Hematopoietic multipotent progenitor cell treated with erythropoietin and hydrocortisone succinate and interleukin-3 and kit ligand, for 15 days (in vitro differentiated cells): ENCODE results near the gene TBCEL.

Source experiments
- DNase-seq: peaks from one replicate; pipeline ENCODE4 v3.0.0-alpha.2; 2015; ENCODE audit warnings: low spot score

Gene TBCEL

DNA sequence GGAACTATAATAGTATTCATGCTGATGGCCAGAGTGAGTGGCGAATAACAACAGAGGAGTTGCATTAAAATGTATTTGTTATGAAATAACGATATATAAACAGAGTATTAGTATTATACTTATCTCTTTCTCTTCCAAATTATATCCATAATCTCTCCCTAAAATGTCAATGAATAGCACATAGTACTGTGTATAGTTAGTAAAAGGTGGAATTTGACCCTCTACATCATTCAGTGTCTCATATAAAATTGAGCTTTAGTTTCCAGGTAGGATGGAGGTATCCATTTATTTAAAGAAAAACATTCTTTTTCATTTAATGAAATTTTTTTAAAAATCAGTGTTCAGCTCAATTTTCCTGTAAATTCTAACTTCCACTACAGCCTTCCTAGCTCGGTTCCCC is 42.7 kb downstream of the TBCEL start:
- DNase-seq, result no peak

DNA sequence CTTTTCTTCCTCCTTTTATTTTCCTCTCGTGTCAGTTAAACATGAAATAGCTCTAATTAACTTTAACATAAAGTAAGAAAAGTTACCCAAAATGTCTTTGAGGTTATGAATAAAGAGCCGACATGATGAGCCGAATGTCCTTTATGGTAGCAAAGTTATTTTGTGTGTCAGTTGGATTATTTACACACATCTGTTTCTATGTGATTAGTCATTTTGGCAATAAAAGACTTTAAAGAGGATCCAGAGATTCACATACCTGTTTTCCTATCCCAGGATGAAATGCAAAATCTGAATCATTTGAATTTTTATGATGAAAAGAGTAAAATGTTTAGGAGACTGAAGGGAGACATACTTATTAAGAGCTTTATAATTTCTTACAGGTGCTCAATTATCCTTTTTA is 43.1 kb downstream of the TBCEL start:
- DNase-seq, result no peak

DNA sequence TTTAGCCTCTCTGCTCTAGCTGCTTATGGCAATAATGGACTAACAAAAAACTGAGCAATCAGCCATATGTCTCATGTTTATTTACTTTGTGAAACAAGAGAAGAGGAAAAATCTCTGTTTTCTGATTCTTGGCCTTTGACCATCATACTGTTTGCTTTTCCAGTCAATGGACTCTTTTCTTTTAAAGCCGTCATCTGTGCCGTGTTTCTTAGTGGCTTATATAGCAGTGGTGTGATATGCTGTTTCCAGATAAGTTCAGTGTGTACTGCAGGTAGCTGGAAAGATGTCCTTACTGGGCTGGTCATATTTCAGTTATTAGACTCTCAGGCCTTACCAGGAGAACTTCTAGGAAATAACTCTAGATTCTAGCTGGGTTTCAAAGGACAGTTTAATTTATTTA is 43.6 kb downstream of the TBCEL start:
- DNase-seq, result no peak

DNA sequence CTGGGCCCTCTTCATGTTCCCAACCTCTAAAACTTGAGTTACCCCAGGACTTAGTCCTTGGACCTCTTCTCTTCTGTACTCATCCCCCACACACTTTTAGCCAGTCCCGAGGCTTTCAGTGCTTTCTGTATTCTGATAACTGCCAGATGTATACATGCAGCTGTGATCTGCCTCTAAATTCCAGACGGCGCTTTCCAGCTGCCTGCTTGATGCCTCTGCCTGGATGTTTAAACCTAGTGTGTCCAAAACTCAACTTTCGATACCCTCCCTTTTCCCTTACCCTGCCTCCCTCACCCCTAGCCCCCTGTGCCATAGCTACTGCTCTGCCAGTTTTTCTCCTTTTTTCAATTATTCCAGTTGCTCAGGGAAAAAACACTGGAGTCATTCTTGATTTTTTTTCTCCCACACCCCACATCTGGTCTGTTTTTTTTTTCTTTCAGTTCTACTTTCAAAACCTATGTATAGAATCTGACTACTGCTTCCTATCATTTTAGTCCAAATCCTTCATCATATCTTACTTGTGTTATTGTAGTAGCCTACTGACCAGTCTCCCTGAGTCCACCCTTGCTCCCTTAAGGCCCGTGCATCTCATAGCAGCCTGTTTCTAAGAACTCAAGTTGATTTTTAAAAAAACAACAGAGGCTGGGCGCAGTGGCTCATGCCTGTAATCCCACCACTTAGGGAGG is 44.2 kb downstream of the TBCEL start:
- no peak for DNase-seq

DNA sequence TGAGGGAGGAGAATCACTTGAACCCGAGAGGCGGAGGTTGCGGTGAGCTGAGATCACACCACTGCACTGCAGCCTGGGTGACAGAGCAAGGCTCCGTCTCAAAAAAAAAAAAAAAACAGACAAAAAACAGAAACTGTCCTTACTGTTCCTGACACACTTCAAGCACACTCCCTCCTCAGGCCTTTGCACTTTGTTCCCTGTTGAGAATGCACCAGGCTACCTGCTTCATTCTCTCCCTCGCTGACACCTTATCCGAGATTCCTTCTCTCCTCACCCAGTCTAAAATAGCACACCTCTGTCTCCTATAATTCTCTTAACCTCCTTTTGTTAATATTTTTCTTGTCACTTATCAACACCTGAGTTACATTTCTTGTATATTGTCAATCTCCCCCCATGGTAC is 44.9 kb downstream of the TBCEL start:
- DNase-seq, result no peak

DNA sequence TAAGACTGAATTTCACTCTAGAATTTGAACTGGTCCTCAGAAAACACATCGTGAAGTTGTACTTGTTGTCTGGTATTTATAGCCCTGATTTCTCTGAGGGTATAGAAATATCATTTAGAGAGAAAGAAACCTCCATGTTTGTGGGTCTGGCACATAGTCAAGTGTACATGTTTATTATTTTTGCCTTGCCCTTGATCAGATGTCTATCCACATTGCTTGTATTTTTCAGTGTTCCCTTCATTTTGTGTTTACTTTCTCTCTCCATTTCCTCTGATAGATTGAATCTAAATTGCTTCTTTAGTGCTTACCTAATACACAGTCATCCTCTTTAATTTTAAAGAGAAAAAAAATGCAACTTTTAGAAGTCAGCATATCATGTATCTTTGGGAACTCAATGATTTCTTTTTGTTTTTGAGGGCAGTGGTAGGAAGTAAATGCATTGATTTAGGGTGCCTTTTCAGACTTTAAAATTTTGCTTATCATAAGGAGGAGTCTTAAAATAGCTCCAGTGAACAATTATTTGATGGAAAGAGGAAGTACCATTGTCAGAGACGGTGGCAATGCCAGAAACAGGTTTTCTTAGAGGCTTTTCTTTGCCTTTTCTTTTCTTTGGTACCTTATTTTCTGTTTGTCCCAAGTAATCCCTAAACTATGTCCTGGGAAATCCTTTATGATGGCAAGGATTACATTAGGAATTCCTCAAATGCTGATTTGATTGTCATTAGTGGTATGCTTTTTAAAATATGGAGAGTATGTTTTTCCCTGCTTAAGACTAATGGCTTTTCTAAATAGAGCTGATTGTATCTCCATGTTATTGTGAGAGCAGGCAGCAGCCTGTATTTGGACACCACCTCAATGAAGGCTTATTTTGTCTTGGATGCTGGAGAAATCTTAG is 47.3 kb downstream of the TBCEL start:
- DNase-seq, result no peak

DNA sequence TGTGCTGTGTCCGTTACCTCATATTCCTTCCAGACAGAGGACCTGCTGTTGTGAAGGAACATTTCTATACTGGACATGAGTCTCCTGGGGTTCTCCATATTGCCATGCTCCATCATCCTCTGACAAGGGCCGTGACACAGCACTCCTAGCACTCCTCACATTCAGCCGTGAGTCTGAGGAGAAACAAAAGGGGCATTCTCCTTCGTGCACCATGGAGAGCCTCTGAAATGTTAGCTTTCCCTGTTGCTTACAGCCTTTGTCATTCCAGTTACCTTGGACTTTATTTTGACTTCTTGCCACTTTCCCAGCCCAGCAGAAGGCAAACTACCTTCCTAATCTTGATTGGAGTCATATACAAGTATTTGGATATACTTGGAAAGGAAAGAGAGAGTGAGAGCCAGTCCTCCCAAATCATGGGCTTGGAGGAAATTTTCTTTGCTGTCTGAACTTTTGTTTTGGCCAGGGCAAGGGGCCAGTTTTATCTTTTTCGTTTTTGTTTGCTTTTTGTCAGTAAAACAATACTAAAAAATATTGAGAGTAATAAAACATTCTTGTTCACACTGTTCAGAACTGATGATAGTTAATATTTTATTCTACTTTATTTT is 48.0 kb downstream of the TBCEL start:
- DNase-seq, result no peak

DNA sequence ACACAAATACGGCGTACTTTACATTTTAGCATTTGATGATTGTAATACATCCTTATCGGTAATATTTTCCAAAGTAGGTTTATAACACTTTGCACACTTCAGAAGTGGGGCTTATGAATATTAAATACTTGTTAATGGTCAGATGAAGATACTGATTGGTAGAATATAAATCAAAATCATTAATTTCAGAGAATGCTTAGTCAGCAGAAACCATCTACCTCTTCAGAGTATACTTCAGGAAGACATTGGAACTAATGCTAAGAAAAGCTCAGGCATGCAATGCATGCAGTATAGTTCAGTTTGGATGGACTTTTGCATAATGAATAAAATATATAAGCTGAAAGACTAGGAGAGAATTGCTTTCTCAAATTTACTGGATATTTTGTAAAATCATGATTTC is 57.4 kb downstream of the TBCEL start:
- no peak for DNase-seq

DNA sequence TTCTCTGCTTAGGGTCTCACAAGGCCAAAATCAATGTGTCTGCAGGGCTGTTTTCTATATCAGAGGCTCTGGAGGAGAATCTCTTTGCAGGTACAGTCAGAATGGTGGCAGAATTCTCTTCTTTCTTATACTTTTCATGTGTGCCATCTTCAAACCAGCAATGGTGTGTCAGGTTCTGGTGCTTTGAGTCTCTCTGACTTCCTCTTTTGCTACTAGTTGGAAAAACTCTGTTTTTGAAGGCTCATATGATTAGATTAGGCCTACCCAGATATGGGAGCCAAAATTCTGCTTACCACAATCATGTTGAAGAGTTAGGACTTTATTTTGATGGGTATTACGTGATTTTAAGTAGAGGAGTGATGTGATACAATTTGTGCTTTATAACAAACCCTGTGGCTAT is 58.3 kb downstream of the TBCEL start:
- no peak for DNase-seq

DNA sequence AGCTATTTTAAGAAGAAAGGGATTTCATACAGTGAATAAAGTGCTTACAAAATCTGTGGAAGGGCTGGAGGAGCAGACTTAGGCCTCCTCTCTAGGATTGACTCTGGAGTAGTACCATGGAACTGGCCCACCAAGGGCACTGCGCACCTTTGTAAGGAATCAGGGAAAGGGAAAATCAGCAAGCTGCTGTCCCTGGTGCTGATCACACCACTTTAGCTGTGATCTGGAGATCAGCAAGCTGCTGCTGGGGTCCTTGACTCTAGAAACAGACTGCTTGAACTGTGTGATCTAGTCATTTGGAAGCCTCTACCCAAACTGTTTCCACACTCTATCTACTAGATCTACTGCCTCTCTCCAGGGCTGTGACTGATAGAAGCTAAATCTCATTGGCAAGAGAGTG is 58.8 kb downstream of the TBCEL start:
- no peak for DNase-seq

DNA sequence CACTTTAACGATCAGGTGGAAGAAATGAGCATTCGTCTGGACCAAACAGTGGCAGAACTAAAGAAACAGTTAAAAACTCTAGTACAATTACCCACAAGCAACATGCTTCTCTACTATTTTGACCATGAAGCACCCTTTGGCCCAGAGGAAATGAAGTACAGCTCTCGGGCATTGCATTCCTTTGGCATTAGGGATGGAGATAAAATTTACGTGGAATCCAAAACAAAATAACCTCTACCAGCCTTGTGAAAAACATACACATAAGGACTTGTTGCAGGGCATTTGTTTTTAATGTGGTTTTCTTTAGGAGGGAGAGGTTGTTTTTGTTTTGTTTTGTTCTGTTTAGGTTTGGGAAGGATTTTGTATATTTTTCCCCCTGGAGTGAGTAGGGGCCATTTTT is 63.0 kb downstream of the TBCEL start:
- DNase-seq, result no peak

DNA sequence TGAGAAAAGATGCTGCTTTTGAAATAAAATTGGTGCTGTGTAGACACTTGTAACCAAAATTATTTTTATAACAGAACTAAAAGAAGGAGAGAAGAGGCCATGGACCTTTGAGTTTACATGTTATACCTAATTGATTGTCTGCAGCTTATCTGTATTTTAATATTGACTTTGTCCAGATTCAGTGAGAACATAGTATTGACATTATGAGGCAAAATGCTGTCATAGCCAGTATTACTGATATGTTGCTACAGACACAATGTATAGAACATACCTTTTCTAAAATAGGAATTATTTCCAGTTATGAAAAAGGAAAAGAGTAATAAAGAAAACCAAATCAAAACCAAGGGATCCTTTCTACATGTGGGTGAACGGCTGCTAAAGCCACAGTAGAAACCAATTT is 65.7 kb downstream of the TBCEL start:
- DNase-seq, result no peak

DNA sequence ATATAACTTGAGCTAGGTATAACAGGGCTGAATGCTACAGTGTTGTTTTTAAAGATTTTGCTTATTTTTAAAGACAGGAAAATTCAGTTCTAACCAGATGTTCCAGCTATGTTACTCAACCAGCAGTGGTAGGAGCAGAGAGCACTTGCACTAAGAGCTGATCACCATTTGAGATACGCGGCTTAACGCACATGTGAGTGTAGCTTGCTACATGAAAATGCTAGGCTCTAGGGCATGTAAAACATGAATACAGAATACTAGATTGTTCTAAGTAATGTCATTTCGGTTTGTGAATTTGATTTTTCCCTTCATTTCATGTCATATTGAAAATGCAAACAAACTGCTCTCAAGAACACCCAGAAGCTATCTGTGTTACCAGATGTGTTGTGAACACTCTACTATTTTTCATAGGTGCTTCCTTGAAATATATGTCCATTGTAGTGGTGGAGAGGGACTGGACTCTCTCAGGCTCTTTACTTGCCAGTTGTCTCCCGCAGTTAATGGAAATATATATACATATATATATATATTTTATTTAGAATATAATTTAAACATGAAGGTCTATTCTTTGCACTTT is 66.3 kb downstream of the TBCEL start:
- no peak for DNase-seq

DNA sequence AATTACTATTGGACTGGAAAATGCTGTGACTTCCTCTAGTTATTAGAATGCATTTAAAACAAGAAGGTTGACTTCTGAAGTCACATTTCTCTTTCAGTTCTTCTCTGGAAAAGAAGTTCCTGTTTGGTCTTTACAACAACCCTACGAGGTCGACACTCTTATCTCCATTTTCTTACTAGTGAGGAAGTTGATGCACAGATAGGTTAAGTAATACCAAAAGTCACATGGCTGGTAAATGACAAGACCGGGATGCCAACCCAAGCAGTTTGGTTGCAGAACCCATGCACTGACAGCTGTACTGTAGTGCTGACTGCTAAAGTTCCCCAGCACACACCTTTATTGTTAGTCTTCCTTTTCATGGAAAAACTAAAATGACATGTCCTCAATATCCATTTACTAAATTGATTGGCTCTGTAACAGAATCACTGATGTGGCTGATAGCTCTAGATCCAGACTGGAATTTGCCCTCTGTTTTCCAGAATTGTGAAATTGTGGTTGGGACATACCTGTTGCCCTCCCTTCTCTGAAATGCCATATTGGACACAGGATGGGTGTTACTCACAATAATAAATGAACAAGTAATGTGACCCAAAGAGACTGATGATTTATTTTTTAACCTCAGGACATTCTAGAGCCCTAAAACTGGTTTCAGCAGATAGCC is 67.7 kb downstream of the TBCEL start:
- DNase-seq, result no peak

DNA sequence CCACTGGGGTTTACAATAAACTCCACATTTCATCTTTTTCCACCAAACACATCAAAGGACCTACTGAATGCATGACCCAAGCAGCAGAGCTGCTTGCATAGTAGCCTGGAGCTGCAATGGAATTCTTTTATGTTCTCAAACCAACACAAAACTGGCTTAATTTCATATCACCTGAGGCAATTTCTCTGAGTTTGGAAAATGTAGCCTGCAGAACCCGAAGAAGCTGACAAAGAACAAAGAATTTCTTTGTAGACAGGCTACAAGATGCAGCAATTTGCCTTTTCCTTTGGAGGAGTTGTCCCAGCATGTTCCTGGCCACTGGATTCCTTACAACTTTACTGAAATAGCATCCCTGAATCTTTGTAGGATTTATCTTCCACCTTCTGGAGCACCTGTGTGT is 71.7 kb downstream of the TBCEL start:
- DNase-seq, result no peak

DNA sequence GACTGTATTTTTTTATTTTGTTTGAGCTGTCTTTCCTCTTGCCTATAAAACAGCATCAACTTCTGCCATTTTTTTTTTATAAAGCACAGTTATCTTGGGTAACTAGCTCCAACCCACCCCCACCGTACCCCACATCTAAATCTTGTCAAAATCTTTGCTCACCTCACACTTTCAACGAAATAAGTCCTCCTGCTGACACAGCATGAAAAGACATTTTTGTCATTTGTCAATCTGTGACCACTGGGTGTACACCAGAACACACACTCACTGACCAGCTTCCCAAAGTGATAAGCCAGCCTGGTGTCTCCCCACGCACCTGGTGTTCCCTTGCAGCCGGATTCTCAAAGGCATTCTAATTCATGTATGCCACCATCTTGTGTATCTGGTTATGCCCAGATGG is 75.5 kb downstream of the TBCEL start:
- no peak for DNase-seq

DNA sequence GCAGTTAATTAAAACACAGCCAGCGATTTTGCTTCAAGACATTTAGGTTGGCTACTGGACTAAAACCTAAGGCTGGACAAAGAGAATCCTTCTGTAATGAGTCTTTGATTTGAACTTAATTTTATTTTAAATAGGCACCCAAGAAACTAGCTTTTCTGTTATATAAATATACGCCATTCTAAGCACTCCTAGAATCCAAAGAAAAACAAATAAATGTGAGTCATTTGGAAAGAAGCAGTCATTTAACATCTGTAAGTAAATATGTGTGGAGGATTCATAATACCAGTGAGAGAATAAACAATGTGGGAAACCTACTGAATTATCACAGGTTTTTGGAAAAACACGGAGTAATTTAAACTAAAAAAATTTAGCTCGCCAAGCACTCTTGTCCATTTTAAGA is 76.0 kb downstream of the TBCEL start:
- DNase-seq, result no peak

DNA sequence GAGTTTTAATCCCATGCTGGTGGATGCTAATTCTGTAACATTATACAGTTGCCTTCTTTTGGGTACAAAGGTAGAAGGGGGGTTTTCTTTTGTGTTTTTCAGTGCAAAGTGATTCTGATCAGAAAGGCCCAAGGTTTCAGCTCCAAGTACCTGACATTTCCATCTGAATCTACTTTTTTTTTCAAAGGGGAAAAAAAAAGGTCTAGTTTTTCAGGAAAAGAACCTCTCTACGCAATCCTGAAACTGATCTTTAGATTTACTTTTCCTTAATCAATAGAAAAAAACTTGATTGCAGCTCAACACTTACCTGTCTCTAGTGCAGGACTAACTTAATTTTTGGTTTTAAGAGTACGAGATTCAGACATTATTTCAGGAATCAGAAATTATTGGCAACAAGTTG is 77.0 kb downstream of the TBCEL start, which contains the start of gene TECTA:
Gene TECTA, plus strand, starts transcription at position 301 of the 400 bp plus-strand sequence. CDS start 1,423 bp downstream, outside the sequence.
- DNase-seq, result no peak

DNA sequence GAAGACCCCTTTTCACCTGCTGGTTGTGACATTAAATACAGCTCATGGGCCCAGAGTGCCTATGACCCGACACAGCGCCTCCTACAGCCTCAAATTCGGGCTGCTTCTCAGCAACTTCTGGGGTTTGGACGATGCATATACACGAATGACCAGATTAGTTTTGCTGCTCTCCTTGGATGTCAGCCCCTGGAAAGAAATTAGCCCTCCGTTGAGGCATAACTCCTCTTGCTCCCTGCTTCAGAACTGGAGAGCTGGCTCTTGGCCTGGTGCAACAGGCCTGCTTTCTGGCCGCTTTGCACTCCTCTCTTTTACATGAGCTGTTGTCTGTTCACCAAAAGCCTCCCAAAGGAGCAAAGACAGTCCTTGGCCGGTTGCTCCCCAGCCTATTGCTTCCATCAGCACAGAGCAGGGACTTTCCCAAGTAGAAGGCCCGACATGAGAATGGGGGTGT is 80.4 kb downstream of the TBCEL start:
- DNase-seq, result no peak

DNA sequence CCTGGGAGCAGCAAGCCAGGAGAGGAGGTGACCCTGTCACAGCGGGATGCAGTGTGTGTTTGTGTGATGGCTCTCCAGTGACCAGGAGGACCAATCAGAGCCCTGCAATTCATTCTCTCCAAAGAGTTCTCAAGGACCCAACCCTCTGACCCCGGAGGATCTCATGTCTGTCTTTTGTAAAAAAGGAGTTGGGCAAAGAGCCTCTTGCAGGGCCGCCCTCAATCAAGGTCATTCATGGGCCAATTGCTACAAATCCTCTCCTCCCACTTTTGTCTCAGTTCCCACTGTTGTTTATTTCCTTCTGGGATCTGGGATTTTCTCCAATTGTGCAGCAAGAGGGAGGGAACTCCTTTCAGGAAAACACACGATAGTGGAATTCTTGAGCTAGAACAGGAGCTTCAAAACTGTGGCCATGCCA is 81.2 kb downstream of the TBCEL start:
- no peak for DNase-seq

DNA sequence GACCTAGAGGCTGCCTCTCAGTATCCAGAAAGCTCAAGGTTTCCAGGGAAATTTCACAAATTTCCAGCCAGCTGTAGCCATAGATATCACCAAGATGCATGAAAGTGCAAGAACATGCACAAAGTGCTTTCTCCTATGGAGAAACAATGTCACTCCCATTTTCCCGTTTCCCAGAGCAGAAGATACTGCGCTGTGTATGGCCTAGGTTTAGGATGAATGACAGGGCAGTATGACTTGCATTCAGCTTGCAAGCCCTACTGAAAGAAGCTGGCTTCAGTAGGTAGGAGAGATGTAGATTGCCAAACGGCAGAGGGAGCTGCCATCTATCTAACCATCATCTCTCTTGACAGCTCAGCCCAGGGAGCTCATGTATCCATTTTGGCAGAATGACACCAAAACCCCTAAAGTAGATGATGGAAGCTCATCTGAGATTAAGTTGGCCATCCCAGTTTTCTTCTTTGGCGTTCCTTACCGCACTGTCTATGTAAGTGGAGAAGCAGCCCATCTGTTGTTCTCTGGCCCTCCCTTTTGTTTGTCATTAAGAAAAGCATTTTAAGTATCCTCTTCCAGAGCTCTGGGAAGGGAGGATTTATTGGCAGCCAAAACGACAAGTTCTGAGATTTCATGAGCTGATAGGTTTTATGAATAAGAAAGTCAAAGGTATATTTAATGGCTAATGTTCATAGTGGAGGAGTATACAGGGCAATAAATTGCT is 81.7 kb downstream of the TBCEL start:
- DNase-seq, result no peak
